WTC11 (cell line): Measurements from ENCODE around the gene PCDHGA6. TPM values are rescaled to one million over a fixed set of nuclear protein-coding genes. Genes with fewer than 3 reads are reported as not detected.

Source experiments
- ATAC-seq: fragments of 200-7000 bp; cut with Tn5 transposase; 2 replicates; pipeline ENCODE4 v1.10.0; 2021; ENCODE audit warnings: mild to moderate bottlenecking, moderate library complexity
- CTCF ChIA-PET: fragments of 300-600 bp; sonication (Branson Sonifier 250); formaldehyde crosslinking; loops from one replicate; lab custom pipeline; 2021; ENCODE audit warnings: antibody characterized with exemption; lab: Charles Lee
- POLR2A ChIA-PET: fragments of 350-600 bp; sonication (Branson Sonifier 250); formaldehyde crosslinking; loops from one replicate; lab custom pipeline; 2021; ENCODE audit warnings: antibody characterized with exemption; lab: Charles Lee
- DNase-seq: peaks from one replicate; pipeline ENCODE4 v3.0.0; 2021; ENCODE audit warnings: low spot score
- H3K27ac Mint-ChIP-seq: 2 replicates; pipeline ENCODE4 v1.8.0; 2021; ENCODE audit warnings: mixed read lengths
- H3K27me3 Mint-ChIP-seq: 2 replicates; pipeline ENCODE4 v1.8.0; 2021; ENCODE audit warnings: low read depth, mild to moderate bottlenecking, moderate library complexity, mixed read lengths
- H3K36me3 Mint-ChIP-seq: 2 replicates; pipeline ENCODE4 v1.8.0; 2021; ENCODE audit warnings: mixed read lengths
- H3K4me1 Mint-ChIP-seq: 2 replicates; pipeline ENCODE4 v1.8.0; 2022; ENCODE audit warnings: mixed read lengths
- H3K4me3 Mint-ChIP-seq: 2 replicates; pipeline ENCODE4 v1.8.0; 2021; ENCODE audit warnings: mild to moderate bottlenecking, moderate library complexity, mixed read lengths
- H3K9me3 Mint-ChIP-seq: 2 replicates; pipeline ENCODE4 v1.8.0; 2021; ENCODE audit warnings: mixed read lengths
- AR ChIP-seq: fragments of 250-450 bp; sonication (Bioruptor Pico); IDR thresholded peaks from 2 replicates; pipeline ENCODE4 v1.9.0; 2021; ENCODE audit warnings: mild to moderate bottlenecking
- CDX4 ChIP-seq: fragments of 250-450 bp; sonication (Bioruptor Pico); IDR thresholded peaks from 2 replicates; pipeline ENCODE4 v1.9.0; 2021; ENCODE audit warnings: moderate library complexity, mild to moderate bottlenecking, inconsistent platforms, borderline replicate concordance
- CREB1 ChIP-seq: sonication (generic); formaldehyde crosslinking; IDR thresholded peaks from 2 replicates; pipeline ENCODE4 v1.8.0; 2023; ENCODE audit warnings: mild to moderate bottlenecking, missing genetic modification reagents
- CTCF ChIP-seq: fragments of 200-600 bp; IDR thresholded peaks from 2 replicates; pipeline ENCODE4 v1.8.0; 2022; ENCODE audit warnings: antibody characterized with exemption
- FOXJ3 ChIP-seq: sonication (generic); formaldehyde crosslinking; IDR thresholded peaks from 2 replicates; pipeline ENCODE4 v1.9.0; 2021; ENCODE audit warnings: missing genetic modification reagents, mild to moderate bottlenecking, borderline replicate concordance
- IRF2 ChIP-seq: sonication (generic); formaldehyde crosslinking; IDR thresholded peaks from 2 replicates; pipeline ENCODE4 v1.8.0; 2022; ENCODE audit warnings: low read depth, missing genetic modification reagents, borderline replicate concordance
- MAX ChIP-seq: sonication (generic); formaldehyde crosslinking; IDR thresholded peaks from 2 replicates; pipeline ENCODE4 v1.8.0; 2022; ENCODE audit warnings: mild to moderate bottlenecking, missing genetic modification reagents
- MXD4 ChIP-seq: fragments of 250-450 bp; sonication (Bioruptor Pico); IDR thresholded peaks from 2 replicates; pipeline ENCODE4 v1.8.0; 2021; ENCODE audit warnings: mild to moderate bottlenecking, moderate library complexity, borderline replicate concordance
- MYBL2 ChIP-seq: sonication (generic); formaldehyde crosslinking; IDR thresholded peaks from 2 replicates; pipeline ENCODE4 v1.8.1; 2023; ENCODE audit warnings: mild to moderate bottlenecking, moderate library complexity, missing genetic modification reagents
- PREB ChIP-seq: sonication (generic); formaldehyde crosslinking; IDR thresholded peaks from 2 replicates; pipeline ENCODE4 v1.8.1; 2022; ENCODE audit warnings: mild to moderate bottlenecking, missing genetic modification reagents, moderate library complexity, borderline replicate concordance
- SMAD3 ChIP-seq: sonication (generic); formaldehyde crosslinking; IDR thresholded peaks from 2 replicates; pipeline ENCODE4 v1.8.0; 2022; ENCODE audit warnings: missing genetic modification reagents, mild to moderate bottlenecking, borderline replicate concordance
- STAT6 ChIP-seq: sonication (generic); formaldehyde crosslinking; conservative IDR thresholded peaks from 2 replicates; pipeline ENCODE4 v1.8.1; 2023; ENCODE audit warnings: mild to moderate bottlenecking, low read depth, missing genetic modification reagents, moderate library complexity
- ZNF281 ChIP-seq: sonication (generic); formaldehyde crosslinking; IDR thresholded peaks from 2 replicates; pipeline ENCODE4 v1.8.0; 2023; ENCODE audit warnings: mild to moderate bottlenecking, missing genetic modification reagents
- ZNF317 ChIP-seq: sonication (generic); formaldehyde crosslinking; IDR thresholded peaks from 2 replicates; pipeline ENCODE4 v1.8.1; 2023; ENCODE audit warnings: low read depth, mild to moderate bottlenecking, moderate library complexity, missing genetic modification reagents, borderline replicate concordance
- ZNF512 ChIP-seq: sonication (generic); formaldehyde crosslinking; IDR thresholded peaks from 2 replicates; pipeline ENCODE4 v1.8.1; 2022; ENCODE audit warnings: missing genetic modification reagents, borderline replicate concordance
- ZNF532 ChIP-seq: fragments of 250-450 bp; sonication (Bioruptor Pico); IDR thresholded peaks from 2 replicates; pipeline ENCODE4 v1.9.0; 2021; ENCODE audit warnings: mild to moderate bottlenecking, borderline replicate concordance
- total RNA-seq: library from RNA; stranded (reverse); gene quantifications from 3 replicates; pipeline ENCODE4 v1.2.3, GENCODE V29; 2021

Gene PCDHGA6
- total RNA-seq, 1 experiment from 2014 or later, result 3.3 TPM

- ATAC-seq, result no peak
- no peak for DNase-seq
- Mint-ChIP-seq H3K9me3 (peaks cover 57% of the 10 kb centered on the region), H3K36me3 (peaks cover 51% of the 10 kb centered on the region), H3K4me3 (0 out of 2 replicates have a peak overlapping the region, but pooled peaks have one; percentile 22), H3K27ac (no peak overlapping the region), H3K27me3 (no peaks in the 10 kb centered on the region), H3K4me1 (peaks cover 2% of the 10 kb centered on the region; the same call in 1 of the 2 replicates)
- CTCF ChIA-PET, result interaction anchor here (0.6 to 4.0 kb wide), 32 partner anchors 10 to 223 kb away, joined by 3 to 22 read pairs (median 4); partner anchors contain the start of genes PCDHB10, PCDHB11, PCDHB14 and PCDHB15
- POLR2A ChIA-PET, result interaction anchor here (0.6 kb wide), 1 partner anchor 1022 kb away, joined by 3 read pairs; no protein-coding TSS in a partner anchor
- TF ChIP-seq ZNF317 (CRISPR knock-in tag), result no peak
- no peak for TF ChIP-seq CTCF
- TF ChIP-seq ZNF512 (CRISPR knock-in tag), result no peak
- no peak for TF ChIP-seq AR (CRISPR knock-in tag)
- TF ChIP-seq MXD4, result no peak
- TF ChIP-seq FOXJ3 (CRISPR knock-in tag), result no peak
- no peak for TF ChIP-seq IRF2 (CRISPR knock-in tag)
- TF ChIP-seq SMAD3 (CRISPR knock-in tag), result no peak
- TF ChIP-seq ZNF281 (CRISPR knock-in tag), result no peak
- TF ChIP-seq CREB1, result no peak
- no peak for TF ChIP-seq STAT6 (CRISPR knock-in tag)
- no peak for TF ChIP-seq PREB (CRISPR knock-in tag)
- no peak for TF ChIP-seq ZNF532 (CRISPR knock-in tag)
- TF ChIP-seq MYBL2 (CRISPR knock-in tag), result no peak
- TF ChIP-seq CDX4 (CRISPR knock-in tag), result no peak
- TF ChIP-seq MAX (CRISPR knock-in tag), result no peak
Measured at GRCh38 chr5:141343953-141344463, 29.7 kb upstream of the PCDHGA6 start.
